ENCODE results near the gene AHCTF1. TPM values are rescaled to one million over a fixed set of nuclear protein-coding genes. Genes with fewer than 3 reads are reported as not detected.

AHCTF1 gene
- total and polyA plus RNA-seq, 9 donors: 21.1 to 35.9 (median 27.4) TPM

DNA sequence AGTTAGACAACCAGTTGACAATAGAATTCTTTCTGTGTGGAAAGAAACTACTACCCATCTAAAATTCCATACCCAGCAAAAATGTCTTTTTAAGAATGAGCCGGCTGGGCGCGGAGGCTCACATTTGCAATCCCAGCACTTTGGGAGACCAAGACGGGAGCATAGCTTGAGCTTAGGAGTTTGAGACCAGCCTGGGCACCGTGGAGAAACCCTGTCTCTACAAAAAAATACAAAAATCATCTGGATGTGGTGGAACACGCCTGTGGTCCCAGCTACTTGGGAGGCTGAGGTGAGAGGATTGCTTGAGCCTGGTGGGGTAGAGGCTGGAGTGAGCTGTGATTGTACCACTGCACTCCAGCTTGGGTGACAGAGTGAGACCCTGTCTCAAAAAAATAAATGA lies 128.4 kb downstream of the AHCTF1 start:
- Histone ChIP-seq H3K27ac (ENCODE audit: low read length) (no peak overlapping the region), H3K9me3 (replicated peaks; ENCODE audit: control insufficient read depth, low read depth, low read length) (no peaks in the 10 kb centered on the region), H3K27me3 (ENCODE audit: control insufficient read depth, insufficient read depth, low read length) (no peaks in the 10 kb centered on the region), H3K36me3 (ENCODE audit: control insufficient read depth, insufficient read depth, low read length) (no peaks in the 10 kb centered on the region), H3K4me3 (ENCODE audit: low read length) (no peak overlapping the region), H3K4me1 (ENCODE audit: control insufficient read depth, insufficient read depth, low read length) (peaks cover 14% of the 10 kb centered on the region)
- WGBS (ENCODE audit: insufficient coverage): no CpG with 5 or more reads among the region's 6 CpGs
- no peak for DNase-seq

- H3K4me3 ChIP-seq (ENCODE audit: low read length): no peak overlapping the region
- H3K4me1 ChIP-seq (ENCODE audit: control insufficient read depth, insufficient read depth, low read length): peaks cover 23% of the 10 kb centered on the region
- no peak for DNase-seq
- H3K27me3 ChIP-seq (ENCODE audit: control insufficient read depth, insufficient read depth, low read length): no peaks in the 10 kb centered on the region
- H3K9me3 ChIP-seq (replicated peaks; ENCODE audit: control insufficient read depth, low read depth, low read length): no peaks in the 10 kb centered on the region
- no peak overlapping the region for H3K27ac ChIP-seq (ENCODE audit: low read length)
- no peaks in the 10 kb centered on the region for H3K36me3 ChIP-seq (ENCODE audit: control insufficient read depth, insufficient read depth, low read length)
- WGBS (ENCODE audit: insufficient coverage): 61% methylated on average over 5 of the region's 11 CpGs
Observed at GRCh38 chr1:246801241-246802020, 130.3 kb downstream of the AHCTF1 start.

DNA sequence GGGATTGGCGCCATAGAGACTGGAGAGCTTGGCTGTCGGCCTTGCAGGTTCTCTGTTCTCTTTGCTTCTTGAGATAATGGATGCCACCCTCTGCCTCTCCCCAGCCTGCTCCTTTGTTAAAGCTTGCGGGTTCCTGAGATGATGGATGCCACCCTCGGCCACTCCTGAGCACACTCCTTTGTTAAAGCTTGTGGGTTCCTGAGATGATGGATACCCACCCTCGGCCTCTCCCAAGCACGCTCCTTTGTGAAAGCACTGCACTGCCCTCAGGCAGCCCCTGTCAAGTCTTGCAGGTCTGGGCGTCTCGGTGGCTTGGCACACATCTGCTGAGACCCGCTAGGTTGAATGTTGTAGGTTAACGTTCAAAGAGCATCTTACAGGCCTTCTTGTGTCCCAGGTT lies 131.0 kb downstream of the AHCTF1 start:
- 82% methylated on average over 8 of the region's 10 CpGs for WGBS (ENCODE audit: insufficient coverage)
- H3K36me3 ChIP-seq (ENCODE audit: control insufficient read depth, insufficient read depth, low read length): no peaks in the 10 kb centered on the region
- peaks cover 23% of the 10 kb centered on the region for H3K4me1 ChIP-seq (ENCODE audit: control insufficient read depth, insufficient read depth, low read length)
- DNase-seq: no peak
- no peaks in the 10 kb centered on the region for H3K9me3 ChIP-seq (replicated peaks; ENCODE audit: control insufficient read depth, low read depth, low read length)
- H3K27ac ChIP-seq (ENCODE audit: low read length): no peak overlapping the region
- no peak overlapping the region for H3K4me3 ChIP-seq (ENCODE audit: low read length)
- H3K27me3 ChIP-seq (ENCODE audit: control insufficient read depth, insufficient read depth, low read length): no peaks in the 10 kb centered on the region

- no peak for DNase-seq
- Histone ChIP-seq H3K4me3 (ENCODE audit: low read length) (no peak overlapping the region), H3K36me3 (ENCODE audit: control insufficient read depth, insufficient read depth, low read length) (no peaks in the 10 kb centered on the region), H3K27me3 (ENCODE audit: control insufficient read depth, insufficient read depth, low read length) (no peaks in the 10 kb centered on the region), H3K27ac (ENCODE audit: low read length) (no peak overlapping the region), H3K4me1 (ENCODE audit: control insufficient read depth, insufficient read depth, low read length) (peaks cover 24% of the 10 kb centered on the region), H3K9me3 (replicated peaks; ENCODE audit: control insufficient read depth, low read depth, low read length) (no peaks in the 10 kb centered on the region)
- no CpG with 5 or more reads among the region's 3 CpGs for WGBS (ENCODE audit: insufficient coverage)
Observed at GRCh38 chr1:246800356-246800755, 131.4 kb downstream of the AHCTF1 start.

DNA sequence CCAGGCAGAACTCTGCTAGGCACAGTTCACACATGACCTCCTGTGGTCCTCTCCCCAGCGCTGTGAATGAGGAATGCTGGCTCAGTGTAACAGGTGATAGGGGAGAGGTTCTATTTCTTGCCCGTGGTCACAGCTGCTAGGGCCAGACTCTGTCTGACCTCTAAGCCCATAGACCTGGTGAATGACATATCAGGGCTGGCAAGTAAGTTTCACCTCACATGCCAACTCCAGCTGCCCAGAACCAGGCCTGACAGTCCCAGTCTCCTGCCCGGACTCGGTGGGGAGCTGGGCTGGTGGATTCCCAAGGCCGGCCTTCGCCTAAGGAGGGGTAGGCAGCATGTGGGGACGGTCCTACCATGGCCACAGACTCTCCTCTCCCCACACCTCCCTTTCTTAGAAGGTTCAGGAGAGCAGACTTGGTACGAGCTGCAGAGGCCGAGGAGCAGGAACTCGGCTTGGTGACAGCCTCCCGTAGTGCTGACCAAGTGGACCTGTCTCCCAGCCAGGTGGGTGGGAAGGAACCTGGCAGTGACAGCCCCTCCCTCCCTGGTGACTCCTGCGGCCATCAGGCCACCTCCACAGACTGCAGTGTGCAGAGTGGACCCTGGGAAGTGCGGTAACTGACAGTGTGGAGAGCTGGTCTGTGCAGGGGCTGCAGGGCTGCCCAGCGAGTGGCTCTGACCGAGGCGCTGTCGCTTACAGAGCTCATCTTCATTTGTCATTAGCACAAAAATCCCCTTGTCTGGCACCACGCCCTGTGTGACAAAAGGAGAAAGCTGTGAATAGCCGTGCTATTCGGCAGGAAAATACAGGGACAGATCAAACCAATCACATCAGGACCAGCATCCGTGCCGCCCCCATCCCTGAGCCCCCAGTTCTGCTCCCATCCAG lies 132.9 kb downstream of the AHCTF1 start:
- 57% methylated on average over 12 of the region's 22 CpGs for WGBS (ENCODE audit: insufficient coverage)
- DNase-seq: peak; percentile 58

DNA sequence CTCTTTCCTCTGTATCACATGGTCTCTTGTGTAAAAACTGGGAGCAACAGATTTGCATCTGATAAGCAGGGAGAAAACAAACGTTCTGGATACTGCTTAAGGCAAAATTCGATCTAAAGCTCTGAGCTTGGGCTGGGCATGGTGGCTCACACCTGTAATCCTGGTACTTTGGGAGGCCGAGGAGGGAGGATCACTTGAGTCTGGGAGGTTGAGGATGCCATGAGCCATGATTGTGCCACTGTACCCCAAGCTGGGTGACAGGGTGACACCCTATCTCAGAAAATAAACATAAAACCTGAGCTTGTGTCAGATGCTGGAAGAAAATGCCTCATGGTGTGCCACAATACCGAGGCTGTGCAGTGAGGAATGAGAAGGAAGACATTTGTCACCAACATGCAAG lies 133.6 kb downstream of the AHCTF1 start:
- H3K27ac ChIP-seq (ENCODE audit: low read length): no peak overlapping the region
- peaks cover 36% of the 10 kb centered on the region for H3K4me1 ChIP-seq (ENCODE audit: control insufficient read depth, insufficient read depth, low read length)
- H3K4me3 ChIP-seq (ENCODE audit: low read length): no peak overlapping the region
- 60% methylated on average over 1 of the region's 4 CpGs for WGBS (ENCODE audit: insufficient coverage)
- no peaks in the 10 kb centered on the region for H3K9me3 ChIP-seq (replicated peaks; ENCODE audit: control insufficient read depth, low read depth, low read length)
- H3K27me3 ChIP-seq (ENCODE audit: control insufficient read depth, insufficient read depth, low read length): no peaks in the 10 kb centered on the region
- DNase-seq: no peak
- H3K36me3 ChIP-seq (ENCODE audit: control insufficient read depth, insufficient read depth, low read length): no peaks in the 10 kb centered on the region

More for the DNA sequence above, 132.9 kb downstream of the AHCTF1 start:
- Histone ChIP-seq H3K4me3 (ENCODE audit: low read length) (no peak overlapping the region), H3K27me3 (ENCODE audit: control insufficient read depth, insufficient read depth, low read length) (no peaks in the 10 kb centered on the region), H3K4me1 (ENCODE audit: control insufficient read depth, insufficient read depth, low read length) (peaks cover 36% of the 10 kb centered on the region), H3K9me3 (replicated peaks; ENCODE audit: control insufficient read depth, low read depth, low read length) (no peaks in the 10 kb centered on the region), H3K27ac (ENCODE audit: low read length) (no peak overlapping the region), H3K36me3 (ENCODE audit: control insufficient read depth, insufficient read depth, low read length) (no peaks in the 10 kb centered on the region)

DNA sequence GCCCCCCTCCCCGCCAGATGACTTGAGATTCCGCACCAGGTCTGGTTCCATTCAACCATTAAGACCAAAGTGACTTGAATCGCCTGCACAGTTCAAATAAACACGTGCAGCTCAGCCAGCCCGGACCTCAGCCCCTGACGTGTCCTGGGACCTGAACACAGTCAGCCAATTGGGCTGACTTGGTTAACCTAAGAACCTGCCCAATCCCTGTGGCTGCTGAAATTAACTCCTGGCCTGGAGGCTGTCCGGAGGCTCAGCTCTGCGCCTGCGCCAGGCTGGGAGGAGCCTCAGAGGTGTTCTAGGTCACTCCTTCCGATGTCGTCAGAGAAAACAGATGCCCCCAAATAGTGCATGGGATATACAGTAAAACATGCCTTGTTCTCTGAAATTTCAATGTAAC lies 134.2 kb downstream of the AHCTF1 start:
- no peaks in the 10 kb centered on the region for H3K9me3 ChIP-seq (replicated peaks; ENCODE audit: control insufficient read depth, low read depth, low read length)
- WGBS (ENCODE audit: insufficient coverage): 44% methylated on average over 10 of the region's 11 CpGs
- no peak overlapping the region for H3K27ac ChIP-seq (ENCODE audit: low read length)
- H3K4me3 ChIP-seq (ENCODE audit: low read length): no peak overlapping the region
- H3K36me3 ChIP-seq (ENCODE audit: control insufficient read depth, insufficient read depth, low read length): no peaks in the 10 kb centered on the region
- H3K27me3 ChIP-seq (ENCODE audit: control insufficient read depth, insufficient read depth, low read length): no peaks in the 10 kb centered on the region
- peaks cover 36% of the 10 kb centered on the region for H3K4me1 ChIP-seq (ENCODE audit: control insufficient read depth, insufficient read depth, low read length)
- no peak for DNase-seq

DNA sequence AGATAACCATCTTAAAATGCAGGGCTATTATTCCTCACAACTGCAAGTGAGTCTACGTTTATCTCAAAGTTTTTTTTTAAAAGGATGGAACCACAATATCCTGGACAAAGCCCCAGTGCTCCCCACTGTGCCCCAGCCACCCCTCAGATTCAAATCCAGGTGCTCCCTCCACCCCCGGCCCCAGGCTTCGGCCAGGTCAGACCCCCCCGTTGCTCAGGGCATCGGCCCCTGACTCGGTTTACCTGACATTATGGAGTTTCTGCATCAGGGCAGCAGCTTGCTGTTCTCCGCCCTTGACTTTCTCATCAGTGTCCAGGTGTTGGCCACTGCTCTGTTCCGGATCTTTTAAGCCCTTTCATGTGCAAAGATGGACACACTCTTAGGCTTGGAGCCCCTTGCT lies 134.6 kb downstream of the AHCTF1 start:
- H3K9me3 ChIP-seq (replicated peaks; ENCODE audit: control insufficient read depth, low read depth, low read length): no peaks in the 10 kb centered on the region
- WGBS (ENCODE audit: insufficient coverage): 80% methylated on average over 7 of the region's 8 CpGs
- H3K4me1 ChIP-seq (ENCODE audit: control insufficient read depth, insufficient read depth, low read length): peaks cover 34% of the 10 kb centered on the region
- no peak overlapping the region for H3K4me3 ChIP-seq (ENCODE audit: low read length)
- DNase-seq: no peak
- H3K36me3 ChIP-seq (ENCODE audit: control insufficient read depth, insufficient read depth, low read length): no peaks in the 10 kb centered on the region
- H3K27ac ChIP-seq (ENCODE audit: low read length): no peak overlapping the region
- no peaks in the 10 kb centered on the region for H3K27me3 ChIP-seq (ENCODE audit: control insufficient read depth, insufficient read depth, low read length)

GRCh38 chr1:246795906-246796694 lies 135.6 kb downstream of the AHCTF1 start:
- Histone ChIP-seq H3K27ac (ENCODE audit: low read length) (no peak overlapping the region), H3K27me3 (ENCODE audit: control insufficient read depth, insufficient read depth, low read length) (no peaks in the 10 kb centered on the region), H3K36me3 (ENCODE audit: control insufficient read depth, insufficient read depth, low read length) (no peaks in the 10 kb centered on the region), H3K9me3 (replicated peaks; ENCODE audit: control insufficient read depth, low read depth, low read length) (no peaks in the 10 kb centered on the region), H3K4me3 (ENCODE audit: low read length) (no peak overlapping the region), H3K4me1 (ENCODE audit: control insufficient read depth, insufficient read depth, low read length) (peaks cover 33% of the 10 kb centered on the region)
- WGBS (ENCODE audit: insufficient coverage): 86% methylated on average over 22 of the region's 30 CpGs
- DNase-seq: no peak

All from muscle of leg (tissue), 11 donors.